WTC11 (cell line): ENCODE measurements around the gene MAPRE2. TPM values are rescaled to one million over a fixed set of nuclear protein-coding genes. Genes with fewer than 3 reads are reported as not detected.

Experiments used
- ATAC-seq: fragments of 200-7000 bp; cut with Tn5 transposase; 2 replicates; pipeline ENCODE4 v1.10.0; 2021; ENCODE audit warnings: mild to moderate bottlenecking, moderate library complexity
- CTCF ChIA-PET: fragments of 300-600 bp; sonication (Branson Sonifier 250); formaldehyde crosslinking; loops from one replicate; lab custom pipeline; 2021; ENCODE audit warnings: antibody characterized with exemption; lab: Charles Lee
- POLR2A ChIA-PET: fragments of 350-600 bp; sonication (Branson Sonifier 250); formaldehyde crosslinking; loops from one replicate; lab custom pipeline; 2021; ENCODE audit warnings: antibody characterized with exemption; lab: Charles Lee
- DNase-seq: peaks from one replicate; pipeline ENCODE4 v3.0.0; 2021; ENCODE audit warnings: low spot score
- H3K27ac Mint-ChIP-seq: 2 replicates; pipeline ENCODE4 v1.8.0; 2021; ENCODE audit warnings: mixed read lengths
- H3K27me3 Mint-ChIP-seq: 2 replicates; pipeline ENCODE4 v1.8.0; 2021; ENCODE audit warnings: low read depth, mild to moderate bottlenecking, moderate library complexity, mixed read lengths
- H3K36me3 Mint-ChIP-seq: 2 replicates; pipeline ENCODE4 v1.8.0; 2021; ENCODE audit warnings: mixed read lengths
- H3K4me1 Mint-ChIP-seq: 2 replicates; pipeline ENCODE4 v1.8.0; 2022; ENCODE audit warnings: mixed read lengths
- H3K4me3 Mint-ChIP-seq: 2 replicates; pipeline ENCODE4 v1.8.0; 2021; ENCODE audit warnings: mild to moderate bottlenecking, moderate library complexity, mixed read lengths
- H3K9me3 Mint-ChIP-seq: 2 replicates; pipeline ENCODE4 v1.8.0; 2021; ENCODE audit warnings: mixed read lengths
- ERG ChIP-seq: fragments of 250-450 bp; sonication (Bioruptor Pico); IDR thresholded peaks from 2 replicates; pipeline ENCODE4 v1.8.0; 2021; ENCODE audit warnings: mild to moderate bottlenecking
- GRHL2 ChIP-seq: fragments of 250-450 bp; sonication (Bioruptor Pico); IDR thresholded peaks from 2 replicates; pipeline ENCODE4 v1.8.0; 2022; ENCODE audit warnings: mild to moderate bottlenecking, moderate library complexity; ENCODE audit not compliant: insufficient replicate concordance, severe bottlenecking
- KAT7 ChIP-seq: sonication (generic); formaldehyde crosslinking; IDR thresholded peaks from 2 replicates; pipeline ENCODE4 v1.8.1; 2023; ENCODE audit warnings: missing genetic modification reagents, mild to moderate bottlenecking, borderline replicate concordance
- RELA ChIP-seq: sonication (generic); formaldehyde crosslinking; IDR thresholded peaks from 2 replicates; pipeline ENCODE4 v1.8.1; 2022; ENCODE audit warnings: missing genetic modification reagents, mild to moderate bottlenecking, borderline replicate concordance
- TEAD1 ChIP-seq: sonication (generic); formaldehyde crosslinking; IDR thresholded peaks from 2 replicates; pipeline ENCODE4 v1.8.0; 2022; ENCODE audit warnings: mild to moderate bottlenecking, missing genetic modification reagents
- USF1 ChIP-seq: sonication (generic); formaldehyde crosslinking; IDR thresholded peaks from 2 replicates; pipeline ENCODE4 v1.8.0; 2022; ENCODE audit warnings: mild to moderate bottlenecking, missing genetic modification reagents
- ZNF138 ChIP-seq: sonication (generic); formaldehyde crosslinking; conservative IDR thresholded peaks from 2 replicates; pipeline ENCODE4 v1.8.1; 2022; ENCODE audit warnings: mild to moderate bottlenecking, moderate library complexity, missing genetic modification reagents
- ZNF416 ChIP-seq: fragments of 250-450 bp; sonication (Bioruptor Pico); IDR thresholded peaks from 2 replicates; pipeline ENCODE4 v1.9.0; 2021; ENCODE audit warnings: mild to moderate bottlenecking, inconsistent platforms
- ZSCAN18 ChIP-seq: fragments of 250-450 bp; sonication (Bioruptor Pico); IDR thresholded peaks from 2 replicates; pipeline ENCODE4 v2.1.2; 2022; ENCODE audit warnings: mild to moderate bottlenecking, moderate library complexity
- total RNA-seq: library from RNA; stranded (reverse); gene quantifications from 3 replicates; pipeline ENCODE4 v1.2.3, GENCODE V29; 2021
- TF ChIP-seq, protein P1 (sequence below): sonication (generic); formaldehyde crosslinking; IDR thresholded peaks from 2 replicates; pipeline ENCODE4 v1.8.0; 2023; ENCODE audit warnings: missing genetic modification reagents, mild to moderate bottlenecking, borderline replicate concordance
- TF ChIP-seq, protein P2 (sequence below): sonication (generic); formaldehyde crosslinking; IDR thresholded peaks from 2 replicates; pipeline ENCODE4 v1.8.1; 2023; ENCODE audit warnings: mild to moderate bottlenecking, missing genetic modification reagents, borderline replicate concordance
- TF ChIP-seq, protein P3 (sequence below): sonication (generic); formaldehyde crosslinking; IDR thresholded peaks from 2 replicates; pipeline ENCODE4 v1.8.0; 2022; ENCODE audit warnings: missing genetic modification reagents
- TF ChIP-seq, protein P4 (sequence below): sonication (generic); formaldehyde crosslinking; IDR thresholded peaks from 2 replicates; pipeline ENCODE4 v1.8.1; 2022; ENCODE audit warnings: mild to moderate bottlenecking, moderate library complexity, missing genetic modification reagents
- TF ChIP-seq, protein P5 (sequence below): fragments of 250-450 bp; sonication (Bioruptor Pico); IDR thresholded peaks from 2 replicates; pipeline ENCODE4 v1.9.0; 2021; ENCODE audit warnings: mild to moderate bottlenecking
- TF ChIP-seq, protein P6 (sequence below): sonication (generic); formaldehyde crosslinking; IDR thresholded peaks from 2 replicates; pipeline ENCODE4 v1.8.1; 2022; ENCODE audit warnings: mild to moderate bottlenecking, missing genetic modification reagents, moderate library complexity, borderline replicate concordance

MAPRE2 gene
- total RNA-seq, 1 experiment from 2014 or later: 20.4 TPM

GRCh38 chr18:35000457-35000856, 40.8 kb upstream of the MAPRE2 start:
- DNase-seq (no peak), ATAC-seq (no peak)
- Mint-ChIP-seq H3K4me3 (no peak overlapping the region), H3K4me1 (peaks cover 23% of the 10 kb centered on the region), H3K36me3 (peaks cover 12% of the 10 kb centered on the region), H3K27ac (no peak overlapping the region), H3K27me3 (0 out of 2 replicates have a peak, but pooled peaks cover 3% of the 10 kb centered on the region), H3K9me3 (peaks cover 11% of the 10 kb centered on the region)
- POLR2A ChIA-PET: no interaction called here
- CTCF ChIA-PET: interaction anchor here (0.7 to 1.4 kb wide), 5 partner anchors 26 to 386 kb away, joined by 3 to 7 read pairs (median 4); no protein-coding TSS in a partner anchor
- no peak for TF ChIP-seq TEAD1 (CRISPR knock-in tag)
- no peak for TF ChIP-seq ERG (CRISPR knock-in tag)
- no peak for TF ChIP-seq GRHL2 (CRISPR knock-in tag)
- TF ChIP-seq, protein P1, sequence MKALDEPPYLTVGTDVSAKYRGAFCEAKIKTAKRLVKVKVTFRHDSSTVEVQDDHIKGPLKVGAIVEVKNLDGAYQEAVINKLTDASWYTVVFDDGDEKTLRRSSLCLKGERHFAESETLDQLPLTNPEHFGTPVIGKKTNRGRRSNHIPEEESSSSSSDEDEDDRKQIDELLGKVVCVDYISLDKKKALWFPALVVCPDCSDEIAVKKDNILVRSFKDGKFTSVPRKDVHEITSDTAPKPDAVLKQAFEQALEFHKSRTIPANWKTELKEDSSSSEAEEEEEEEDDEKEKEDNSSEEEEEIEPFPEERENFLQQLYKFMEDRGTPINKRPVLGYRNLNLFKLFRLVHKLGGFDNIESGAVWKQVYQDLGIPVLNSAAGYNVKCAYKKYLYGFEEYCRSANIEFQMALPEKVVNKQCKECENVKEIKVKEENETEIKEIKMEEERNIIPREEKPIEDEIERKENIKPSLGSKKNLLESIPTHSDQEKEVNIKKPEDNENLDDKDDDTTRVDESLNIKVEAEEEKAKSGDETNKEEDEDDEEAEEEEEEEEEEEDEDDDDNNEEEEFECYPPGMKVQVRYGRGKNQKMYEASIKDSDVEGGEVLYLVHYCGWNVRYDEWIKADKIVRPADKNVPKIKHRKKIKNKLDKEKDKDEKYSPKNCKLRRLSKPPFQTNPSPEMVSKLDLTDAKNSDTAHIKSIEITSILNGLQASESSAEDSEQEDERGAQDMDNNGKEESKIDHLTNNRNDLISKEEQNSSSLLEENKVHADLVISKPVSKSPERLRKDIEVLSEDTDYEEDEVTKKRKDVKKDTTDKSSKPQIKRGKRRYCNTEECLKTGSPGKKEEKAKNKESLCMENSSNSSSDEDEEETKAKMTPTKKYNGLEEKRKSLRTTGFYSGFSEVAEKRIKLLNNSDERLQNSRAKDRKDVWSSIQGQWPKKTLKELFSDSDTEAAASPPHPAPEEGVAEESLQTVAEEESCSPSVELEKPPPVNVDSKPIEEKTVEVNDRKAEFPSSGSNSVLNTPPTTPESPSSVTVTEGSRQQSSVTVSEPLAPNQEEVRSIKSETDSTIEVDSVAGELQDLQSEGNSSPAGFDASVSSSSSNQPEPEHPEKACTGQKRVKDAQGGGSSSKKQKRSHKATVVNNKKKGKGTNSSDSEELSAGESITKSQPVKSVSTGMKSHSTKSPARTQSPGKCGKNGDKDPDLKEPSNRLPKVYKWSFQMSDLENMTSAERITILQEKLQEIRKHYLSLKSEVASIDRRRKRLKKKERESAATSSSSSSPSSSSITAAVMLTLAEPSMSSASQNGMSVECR: no peak
- TF ChIP-seq KAT7: no peak
- no peak for TF ChIP-seq ZNF416 (CRISPR knock-in tag)
- TF ChIP-seq, protein P2, sequence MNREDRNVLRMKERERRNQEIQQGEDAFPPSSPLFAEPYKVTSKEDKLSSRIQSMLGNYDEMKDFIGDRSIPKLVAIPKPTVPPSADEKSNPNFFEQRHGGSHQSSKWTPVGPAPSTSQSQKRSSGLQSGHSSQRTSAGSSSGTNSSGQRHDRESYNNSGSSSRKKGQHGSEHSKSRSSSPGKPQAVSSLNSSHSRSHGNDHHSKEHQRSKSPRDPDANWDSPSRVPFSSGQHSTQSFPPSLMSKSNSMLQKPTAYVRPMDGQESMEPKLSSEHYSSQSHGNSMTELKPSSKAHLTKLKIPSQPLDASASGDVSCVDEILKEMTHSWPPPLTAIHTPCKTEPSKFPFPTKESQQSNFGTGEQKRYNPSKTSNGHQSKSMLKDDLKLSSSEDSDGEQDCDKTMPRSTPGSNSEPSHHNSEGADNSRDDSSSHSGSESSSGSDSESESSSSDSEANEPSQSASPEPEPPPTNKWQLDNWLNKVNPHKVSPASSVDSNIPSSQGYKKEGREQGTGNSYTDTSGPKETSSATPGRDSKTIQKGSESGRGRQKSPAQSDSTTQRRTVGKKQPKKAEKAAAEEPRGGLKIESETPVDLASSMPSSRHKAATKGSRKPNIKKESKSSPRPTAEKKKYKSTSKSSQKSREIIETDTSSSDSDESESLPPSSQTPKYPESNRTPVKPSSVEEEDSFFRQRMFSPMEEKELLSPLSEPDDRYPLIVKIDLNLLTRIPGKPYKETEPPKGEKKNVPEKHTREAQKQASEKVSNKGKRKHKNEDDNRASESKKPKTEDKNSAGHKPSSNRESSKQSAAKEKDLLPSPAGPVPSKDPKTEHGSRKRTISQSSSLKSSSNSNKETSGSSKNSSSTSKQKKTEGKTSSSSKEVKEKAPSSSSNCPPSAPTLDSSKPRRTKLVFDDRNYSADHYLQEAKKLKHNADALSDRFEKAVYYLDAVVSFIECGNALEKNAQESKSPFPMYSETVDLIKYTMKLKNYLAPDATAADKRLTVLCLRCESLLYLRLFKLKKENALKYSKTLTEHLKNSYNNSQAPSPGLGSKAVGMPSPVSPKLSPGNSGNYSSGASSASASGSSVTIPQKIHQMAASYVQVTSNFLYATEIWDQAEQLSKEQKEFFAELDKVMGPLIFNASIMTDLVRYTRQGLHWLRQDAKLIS: no peak
- no peak for TF ChIP-seq USF1 (CRISPR knock-in tag)
- no peak for TF ChIP-seq ZNF138 (CRISPR knock-in tag)
- TF ChIP-seq, protein P3, sequence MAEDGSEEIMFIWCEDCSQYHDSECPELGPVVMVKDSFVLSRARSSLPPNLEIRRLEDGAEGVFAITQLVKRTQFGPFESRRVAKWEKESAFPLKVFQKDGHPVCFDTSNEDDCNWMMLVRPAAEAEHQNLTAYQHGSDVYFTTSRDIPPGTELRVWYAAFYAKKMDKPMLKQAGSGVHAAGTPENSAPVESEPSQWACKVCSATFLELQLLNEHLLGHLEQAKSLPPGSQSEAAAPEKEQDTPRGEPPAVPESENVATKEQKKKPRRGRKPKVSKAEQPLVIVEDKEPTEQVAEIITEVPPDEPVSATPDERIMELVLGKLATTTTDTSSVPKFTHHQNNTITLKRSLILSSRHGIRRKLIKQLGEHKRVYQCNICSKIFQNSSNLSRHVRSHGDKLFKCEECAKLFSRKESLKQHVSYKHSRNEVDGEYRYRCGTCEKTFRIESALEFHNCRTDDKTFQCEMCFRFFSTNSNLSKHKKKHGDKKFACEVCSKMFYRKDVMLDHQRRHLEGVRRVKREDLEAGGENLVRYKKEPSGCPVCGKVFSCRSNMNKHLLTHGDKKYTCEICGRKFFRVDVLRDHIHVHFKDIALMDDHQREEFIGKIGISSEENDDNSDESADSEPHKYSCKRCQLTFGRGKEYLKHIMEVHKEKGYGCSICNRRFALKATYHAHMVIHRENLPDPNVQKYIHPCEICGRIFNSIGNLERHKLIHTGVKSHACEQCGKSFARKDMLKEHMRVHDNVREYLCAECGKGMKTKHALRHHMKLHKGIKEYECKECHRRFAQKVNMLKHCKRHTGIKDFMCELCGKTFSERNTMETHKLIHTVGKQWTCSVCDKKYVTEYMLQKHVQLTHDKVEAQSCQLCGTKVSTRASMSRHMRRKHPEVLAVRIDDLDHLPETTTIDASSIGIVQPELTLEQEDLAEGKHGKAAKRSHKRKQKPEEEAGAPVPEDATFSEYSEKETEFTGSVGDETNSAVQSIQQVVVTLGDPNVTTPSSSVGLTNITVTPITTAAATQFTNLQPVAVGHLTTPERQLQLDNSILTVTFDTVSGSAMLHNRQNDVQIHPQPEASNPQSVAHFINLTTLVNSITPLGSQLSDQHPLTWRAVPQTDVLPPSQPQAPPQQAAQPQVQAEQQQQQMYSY (CRISPR knock-in tag): no peak
- TF ChIP-seq, protein P4, sequence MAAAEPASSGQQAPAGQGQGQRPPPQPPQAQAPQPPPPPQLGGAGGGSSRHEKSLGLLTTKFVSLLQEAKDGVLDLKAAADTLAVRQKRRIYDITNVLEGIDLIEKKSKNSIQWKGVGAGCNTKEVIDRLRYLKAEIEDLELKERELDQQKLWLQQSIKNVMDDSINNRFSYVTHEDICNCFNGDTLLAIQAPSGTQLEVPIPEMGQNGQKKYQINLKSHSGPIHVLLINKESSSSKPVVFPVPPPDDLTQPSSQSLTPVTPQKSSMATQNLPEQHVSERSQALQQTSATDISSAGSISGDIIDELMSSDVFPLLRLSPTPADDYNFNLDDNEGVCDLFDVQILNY: no peak
- TF ChIP-seq, protein P5, sequence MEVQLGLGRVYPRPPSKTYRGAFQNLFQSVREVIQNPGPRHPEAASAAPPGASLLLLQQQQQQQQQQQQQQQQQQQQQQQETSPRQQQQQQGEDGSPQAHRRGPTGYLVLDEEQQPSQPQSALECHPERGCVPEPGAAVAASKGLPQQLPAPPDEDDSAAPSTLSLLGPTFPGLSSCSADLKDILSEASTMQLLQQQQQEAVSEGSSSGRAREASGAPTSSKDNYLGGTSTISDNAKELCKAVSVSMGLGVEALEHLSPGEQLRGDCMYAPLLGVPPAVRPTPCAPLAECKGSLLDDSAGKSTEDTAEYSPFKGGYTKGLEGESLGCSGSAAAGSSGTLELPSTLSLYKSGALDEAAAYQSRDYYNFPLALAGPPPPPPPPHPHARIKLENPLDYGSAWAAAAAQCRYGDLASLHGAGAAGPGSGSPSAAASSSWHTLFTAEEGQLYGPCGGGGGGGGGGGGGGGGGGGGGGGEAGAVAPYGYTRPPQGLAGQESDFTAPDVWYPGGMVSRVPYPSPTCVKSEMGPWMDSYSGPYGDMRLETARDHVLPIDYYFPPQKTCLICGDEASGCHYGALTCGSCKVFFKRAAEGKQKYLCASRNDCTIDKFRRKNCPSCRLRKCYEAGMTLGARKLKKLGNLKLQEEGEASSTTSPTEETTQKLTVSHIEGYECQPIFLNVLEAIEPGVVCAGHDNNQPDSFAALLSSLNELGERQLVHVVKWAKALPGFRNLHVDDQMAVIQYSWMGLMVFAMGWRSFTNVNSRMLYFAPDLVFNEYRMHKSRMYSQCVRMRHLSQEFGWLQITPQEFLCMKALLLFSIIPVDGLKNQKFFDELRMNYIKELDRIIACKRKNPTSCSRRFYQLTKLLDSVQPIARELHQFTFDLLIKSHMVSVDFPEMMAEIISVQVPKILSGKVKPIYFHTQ (CRISPR knock-in tag): no peak
- TF ChIP-seq ZSCAN18 (CRISPR knock-in tag): no peak
- TF ChIP-seq, protein P6, sequence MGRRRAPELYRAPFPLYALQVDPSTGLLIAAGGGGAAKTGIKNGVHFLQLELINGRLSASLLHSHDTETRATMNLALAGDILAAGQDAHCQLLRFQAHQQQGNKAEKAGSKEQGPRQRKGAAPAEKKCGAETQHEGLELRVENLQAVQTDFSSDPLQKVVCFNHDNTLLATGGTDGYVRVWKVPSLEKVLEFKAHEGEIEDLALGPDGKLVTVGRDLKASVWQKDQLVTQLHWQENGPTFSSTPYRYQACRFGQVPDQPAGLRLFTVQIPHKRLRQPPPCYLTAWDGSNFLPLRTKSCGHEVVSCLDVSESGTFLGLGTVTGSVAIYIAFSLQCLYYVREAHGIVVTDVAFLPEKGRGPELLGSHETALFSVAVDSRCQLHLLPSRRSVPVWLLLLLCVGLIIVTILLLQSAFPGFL (CRISPR knock-in tag): no peak
- no peak for TF ChIP-seq RELA
